ENCODE data around the gene SP1. TPM values are rescaled to one million over a fixed set of nuclear protein-coding genes. Genes with fewer than 3 reads are reported as not detected.

SP1 gene
- total RNA-seq, 1 experiment from 2014 or later, result 76.8 TPM

- no peak overlapping the region for H3K4me2 ChIP-seq (ENCODE audit: insufficient read depth, insufficient read length, low read length)
- no peaks in the 10 kb centered on the region for H3K27me3 ChIP-seq (ENCODE audit: insufficient read depth, low read length)
- H3K79me1 ChIP-seq (ENCODE audit: insufficient read depth, low read depth, low read length, poor library complexity, severe bottlenecking), result peaks cover 7% of the 10 kb centered on the region
- no peak overlapping the region for H4K91ac ChIP-seq (ENCODE audit: insufficient read length, low read depth, low read length)
- no peak overlapping the region for H3K56ac ChIP-seq (ENCODE audit: insufficient read length, low read depth, low read length)
- H3K14ac ChIP-seq (ENCODE audit: insufficient read depth, low read length), result no peak overlapping the region
- Mint-ChIP-seq H3K9me3 (no peaks in the 10 kb centered on the region), H3K4me3 (no peak overlapping the region), H3K27ac (no peak overlapping the region; a peak in 1 of 7 replicates), H3K27me3 (ENCODE audit: low read depth) (no peaks in the 10 kb centered on the region), H3K36me3 (ENCODE audit: insufficient read depth in 1 of 3, low read depth in 3 of 3) (peaks cover 3 to 31% (median 11%) of the 10 kb centered on the region in 3 experiments; a peak in 6 of 7 replicates), H3K4me1 (peaks cover 0 to 19% of the 10 kb centered on the region in 2 experiments; a peak in 3 of 4 replicates)
- no peaks in the 10 kb centered on the region for H3K4me1 ChIP-seq (ENCODE audit: insufficient read depth, low read length)
- no CpG with 5 or more reads among the region's 5 CpGs for WGBS (ENCODE audit: extremely low coverage, insufficient read length, low lambda C conversion rate)
- no peak overlapping the region for H2BK5ac ChIP-seq (ENCODE audit: insufficient read length, low read length)
- no peaks in the 10 kb centered on the region for H4K20me1 ChIP-seq (ENCODE audit: control insufficient read depth, insufficient read depth, insufficient read length)
- H3K23ac ChIP-seq (ENCODE audit: insufficient read length, low read depth, low read length), result no peak overlapping the region
- no peak overlapping the region for H3K18ac ChIP-seq (ENCODE audit: insufficient read length, low read depth, low read length)
- H2AFZ ChIP-seq (ENCODE audit: low read length), result no peak overlapping the region
- H2BK20ac ChIP-seq (ENCODE audit: low read depth, low read length, poor library complexity, severe bottlenecking), result no peak overlapping the region
- no peak overlapping the region for H2BK12ac ChIP-seq (ENCODE audit: insufficient read length, low read depth, low read length)
- no peak overlapping the region for H2BK15ac ChIP-seq (ENCODE audit: low read depth, low read length)
- no peaks in the 10 kb centered on the region for H3K23me2 ChIP-seq (ENCODE audit: insufficient read length, low read depth, low read length, poor library complexity, severe bottlenecking)
- no peak overlapping the region for H2AK5ac ChIP-seq (ENCODE audit: insufficient read length, low read length)
- H3K79me2 ChIP-seq (ENCODE audit: insufficient read depth, low read length), result peaks cover 2% of the 10 kb centered on the region; the same call in 1 of the 2 replicates
- H4K5ac ChIP-seq (ENCODE audit: insufficient read length, low read depth, low read length), result no peak overlapping the region
- H3T11ph ChIP-seq (ENCODE audit: low read length), result no peak overlapping the region
- DNase-seq, result no peak
- no peak overlapping the region for H3K4ac ChIP-seq (ENCODE audit: low read depth, low read length)
- no peak overlapping the region for H4K8ac ChIP-seq (replicated peaks; ENCODE audit: insufficient read length, low read depth, low read length)
- H3K9ac ChIP-seq (ENCODE audit: extremely low read depth, insufficient read length, low read length), result no peak overlapping the region
- H2BK120ac ChIP-seq (ENCODE audit: low read depth, low read length, poor library complexity, severe bottlenecking), result no peak overlapping the region
- no peaks in the 10 kb centered on the region for H3K9me3 ChIP-seq (ENCODE audit: control insufficient read depth, low read depth, low read length)
- H3K27ac ChIP-seq (ENCODE audit: insufficient read length, low read depth, low read length), result no peak overlapping the region
- TF ChIP-seq CTCF (conservative IDR thresholded peaks at IDR 0.05), result no peak
These were observed 11.7 kb downstream of the SP1 start for GRCh38 chr12:53391724-53392123.

Measured in H9 (cell line).